HepG2 (cell line): ENCODE measurements around the gene USP5. TPM values are rescaled to one million over a fixed set of nuclear protein-coding genes. Genes with fewer than 3 reads are reported as not detected.

ENCODE experiments used
- ARID5B ChIP-seq: IDR thresholded peaks from 2 replicates; pipeline ENCODE4 v1.4.0; 2020; ENCODE audit warnings: mild to moderate bottlenecking, missing genetic modification reagents
- CCDC6 ChIP-seq: sonication (generic); formaldehyde crosslinking; IDR thresholded peaks from 2 replicates; pipeline ENCODE4 v1.8.1; 2022; ENCODE audit warnings: mild to moderate bottlenecking, missing genetic modification reagents, moderate library complexity
- CSRNP2 ChIP-seq: sonication (generic); formaldehyde crosslinking; conservative IDR thresholded peaks from 2 replicates; pipeline ENCODE4 v1.8.0; 2022; ENCODE audit warnings: low read depth, missing genetic modification reagents
- GATAD1 ChIP-seq: IDR thresholded peaks from 2 replicates; pipeline ENCODE4 v1.6.1; 2016; ENCODE audit warnings: missing genetic modification reagents, missing compliant biosample characterization
- HBP1 ChIP-seq: IDR thresholded peaks from 2 replicates; pipeline ENCODE4 v1.6.1; 2016; ENCODE audit warnings: low read depth, control low read depth
- HNRNPLL ChIP-seq: fragments of 200-400 bp; formaldehyde crosslinking; IDR thresholded peaks from 2 replicates; pipeline ENCODE4 v1.6.1; 2017; ENCODE audit warnings: mild to moderate bottlenecking, low read depth, low read length; ENCODE audit not compliant: poor library complexity, severe bottlenecking
- MAZ ChIP-seq, 2 experiments: sonication (generic) in 1 of 2; formaldehyde crosslinking in 1 of 2; IDR thresholded peaks; 2 replicates each; pipeline versions ENCODE4 v1.5.0 to v1.6.1; 2012 to 2020; ENCODE audit warnings: low read depth in 2 of 2, mild to moderate bottlenecking in 2 of 2, borderline replicate concordance in 1 of 2, improper control_type of control experiment in 1 of 2, low read length in 1 of 2, missing genetic modification reagents in 1 of 2, moderate library complexity in 1 of 2
- MXD4 ChIP-seq: IDR thresholded peaks from 2 replicates; pipeline ENCODE4 v1.6.1; 2016; ENCODE audit warnings: mild to moderate bottlenecking, missing biosample characterization, missing genetic modification reagents
- NR3C1 ChIP-seq: sonication (generic); formaldehyde crosslinking; IDR thresholded peaks from 2 replicates; pipeline ENCODE4 v1.4.0; 2020; ENCODE audit warnings: missing genetic modification reagents
- ONECUT2 ChIP-seq: sonication (generic); formaldehyde crosslinking; IDR thresholded peaks from 2 replicates; pipeline ENCODE4 v1.4.0; 2020; ENCODE audit warnings: missing genetic modification reagents
- SNRNP70 ChIP-seq: fragments of 200-400 bp; formaldehyde crosslinking; IDR thresholded peaks from 2 replicates; pipeline ENCODE4 v1.6.1; 2017; ENCODE audit warnings: mild to moderate bottlenecking, low read depth, low read length, moderate library complexity
- THAP9 ChIP-seq: sonication (generic); formaldehyde crosslinking; IDR thresholded peaks from 2 replicates; pipeline ENCODE4; 2020; ENCODE audit warnings: missing genetic modification reagents, mild to moderate bottlenecking, borderline replicate concordance
- ZBTB42 ChIP-seq: sonication (generic); formaldehyde crosslinking; IDR thresholded peaks from 2 replicates; pipeline ENCODE4 v1.5.0; 2020; ENCODE audit warnings: mild to moderate bottlenecking, missing genetic modification reagents
- ZBTB8A ChIP-seq: sonication (generic); formaldehyde crosslinking; IDR thresholded peaks from 2 replicates; pipeline ENCODE4 v1.4.0; 2020; ENCODE audit warnings: mild to moderate bottlenecking, low read depth, missing genetic modification reagents, borderline replicate concordance
- ZNF232 ChIP-seq: sonication (generic); formaldehyde crosslinking; IDR thresholded peaks from 2 replicates; pipeline ENCODE4 v1.4.0; 2020; ENCODE audit warnings: missing genetic modification reagents, borderline replicate concordance
- ZNF552 ChIP-seq: sonication (generic); formaldehyde crosslinking; IDR thresholded peaks from 2 replicates; pipeline ENCODE4 v1.9.0; 2022; ENCODE audit warnings: missing genetic modification reagents, mild to moderate bottlenecking, borderline replicate concordance
- ZNF761 ChIP-seq: sonication (generic); formaldehyde crosslinking; conservative IDR thresholded peaks from 2 replicates; pipeline ENCODE4 v1.4.0; 2020; ENCODE audit warnings: mild to moderate bottlenecking, missing genetic modification reagents
- ZNF766 ChIP-seq: sonication (generic); formaldehyde crosslinking; IDR thresholded peaks from 2 replicates; pipeline ENCODE4 v1.5.0; 2020; ENCODE audit warnings: missing genetic modification reagents, borderline replicate concordance
- polyA plus RNA-seq, 8 experiments: library from polyadenylated mRNA; depleted of rRNA in 3 of 8; stranded (reverse) in 7 of 8; unstranded in 1 of 8; fragments of >200 nt; fragmentation: Illumina TruSeq in 4 of 8; extraction: Trizol in 4 of 8; gene quantifications; 2 replicates each; pipeline versions ENCODE4 v1.2.1 to v1.2.3, GENCODE V29; 2011 to 2016; ENCODE audit warnings: low read depth in 4 of 8, missing spikeins in 1 of 8, mixed read lengths in 1 of 8; ENCODE audit not compliant: insufficient read depth in 1 of 8
- total RNA-seq, 5 experiments: library from RNA; depleted of rRNA; stranded (reverse); fragments of >200 nt; fragmentation: Illumina TruSeq; extraction: Trizol; gene quantifications; 2 replicates each; pipeline ENCODE4 v1.2.3, GENCODE V29; 2016; ENCODE audit warnings: low read depth in 1 of 5

The USP5 gene
- total and polyA plus RNA-seq, 2 of the 13 experiments (the other 11 are each of a cell fraction or from before 2014, with no cell fraction given), result 39.6 to 56.0 TPM

GRCh38 chr12:6867413-6868210 is 15.7 kb downstream of the USP5 start, which contains the start of gene TPI1 (continued):
- TF ChIP-seq ONECUT2, result no peak
- peak; percentile 34; the same call in 1 of the 2 replicates for TF ChIP-seq MAZ (IDR thresholded peaks at IDR 0.05; ENCODE audit: borderline replicate concordance, low read depth, low read length)
- TF ChIP-seq MAZ (CRISPR knock-in tag; IDR thresholded peaks at IDR 0.05; ENCODE audit: low read depth), result no peak; the same call in 1 of the 2 replicates
- TF ChIP-seq THAP9 (CRISPR knock-in tag), result no peak
- 0 out of 2 replicates have a peak, but pooled peaks have one; percentile 24 for TF ChIP-seq ZNF552 (CRISPR knock-in tag)
- no peak; the same call in 1 of the 2 replicates for TF ChIP-seq ZNF232
- no peak for TF ChIP-seq CSRNP2 (CRISPR knock-in tag)
- TF ChIP-seq SNRNP70, result no peak
- peak; percentile 23; the same call in 1 of the 2 replicates for TF ChIP-seq ZBTB8A
- TF ChIP-seq ZNF761 (CRISPR knock-in tag), result peak; percentile 79; the same call in 1 of the 2 replicates
- no peak for TF ChIP-seq NR3C1 (CRISPR knock-in tag)
- TF ChIP-seq MXD4 (CRISPR knock-in tag), result no peak; the same call in 1 of the 2 replicates
- peak; percentile 61 for TF ChIP-seq HBP1
- no peak; the same call in 1 of the 2 replicates for TF ChIP-seq CCDC6 (CRISPR knock-in tag)
- TF ChIP-seq ZBTB42 (CRISPR knock-in tag), result peak; percentile 85; the same call in 1 of the 2 replicates
- no peak for TF ChIP-seq ARID5B (CRISPR knock-in tag)
- peak; percentile 39; the same call in 1 of the 2 replicates for TF ChIP-seq GATAD1 (CRISPR knock-in tag)
- TF ChIP-seq HNRNPLL, result peak; percentile 71
- TF ChIP-seq ZNF766 (CRISPR knock-in tag), result 0 out of 2 replicates have a peak, but pooled peaks have one; percentile 50
